Activated naive CD4-positive, alpha-beta T cell treated with anti-CD3 and anti-CD28 coated beads, Interleukin-2, amount 50 U/mL, for 72 hours (primary cell): ENCODE data around the gene LZTR1. TPM values are rescaled to one million over a fixed set of nuclear protein-coding genes. Genes with fewer than 3 reads are reported as not detected.
"Not testable (repeated sequence)": the region's sequence is repeated elsewhere in the genome, so short reads cannot be mapped to it uniquely, and the experiment has no call there.

Source experiments
- ATAC-seq, 2 donors: fragments of 150-1000 bp; cut with Tn5 transposase; 2 replicates each; pipeline ENCODE4 v1.10.0; 2021; ENCODE audit warnings: mild to moderate bottlenecking in 2 of 2, moderate library complexity in 2 of 2
- DNase-seq, 2 donors: peaks; one replicate each; pipeline ENCODE4 v3.0.0; 2021 to 2022; ENCODE audit warnings: low spot score in 2 of 2
- H3K27ac Mint-ChIP-seq, 2 donors: one replicate each; pipeline ENCODE4 v1.8.0; 2022; ENCODE audit warnings: mild to moderate bottlenecking in 2 of 2, mixed read lengths in 2 of 2
- H3K36me3 Mint-ChIP-seq, 2 donors: one replicate each; pipeline ENCODE4 v1.8.0; 2022; ENCODE audit warnings: mixed read lengths in 2 of 2
- H3K9me3 Mint-ChIP-seq, 2 donors: one replicate each; pipeline ENCODE4 v1.8.0; 2022; ENCODE audit warnings: mixed read lengths in 2 of 2
- total RNA-seq, 2 donors: library from RNA; stranded (reverse); gene quantifications; one replicate each; pipeline ENCODE4 v1.2.3, GENCODE V29; 2022

Gene LZTR1
- total RNA-seq, 2 donors from 2014 or later = 30.7 to 41.8 TPM

DNA sequence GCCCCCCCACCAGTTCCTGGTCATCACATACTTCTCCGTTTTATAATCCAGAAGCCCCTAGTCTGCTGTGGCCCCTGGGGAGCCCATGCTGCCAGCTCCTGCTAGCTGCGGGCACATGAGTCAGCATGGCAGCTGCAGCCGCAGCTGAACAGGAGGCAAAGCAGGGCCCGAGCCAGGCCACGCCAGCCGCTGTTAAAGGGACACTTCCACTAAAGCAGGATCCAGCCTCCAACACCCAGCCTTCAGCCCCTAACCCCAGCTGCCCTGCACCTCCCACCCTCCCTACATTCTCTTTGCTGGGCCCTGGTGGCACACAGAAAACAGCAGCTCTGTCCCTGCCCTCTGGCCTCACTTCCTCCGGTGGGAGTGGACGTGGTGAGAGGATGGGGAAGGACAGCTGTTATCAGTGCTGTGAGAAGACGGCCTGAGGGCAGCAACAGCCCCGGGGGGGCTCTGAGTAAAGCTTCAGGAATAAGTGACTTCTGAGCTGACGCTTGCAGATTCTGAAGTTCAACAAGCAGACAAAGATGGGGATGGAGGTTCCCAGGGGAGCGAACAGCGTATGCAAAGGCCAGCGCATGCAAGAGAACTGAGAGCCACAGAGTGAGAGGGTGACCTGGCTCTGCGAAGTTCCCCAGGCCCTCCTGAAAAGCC, 63.0 kb downstream of the LZTR1 start:
- Mint-ChIP-seq H3K9me3 (no peaks in the 10 kb centered on the region), H3K27ac (peak overlapping the region in 1 of 2 donors; percentile 11), H3K36me3 (no peaks in the 10 kb centered on the region)
- ATAC-seq = peak in 1 of 2 donors; percentile 36
- no peak for DNase-seq

GRCh38 chr22:21045585-21046294, 63.6 kb downstream of the LZTR1 start, which contains the start of gene LRRC74B:
Gene LRRC74B, plus strand, starts transcription at chr22:21045946. Its CDS starts 41 bp downstream, at chr22:21045987.
- Mint-ChIP-seq H3K27ac (peak within 1 kb of the TSS; percentile 11 to 95), H3K36me3 (no peaks in the 10 kb centered on the region), H3K9me3 (no peaks in the 10 kb centered on the region)
- DNase-seq (peak; percentile 61 to 79), ATAC-seq (peak; percentile 92 to 99)

DNA sequence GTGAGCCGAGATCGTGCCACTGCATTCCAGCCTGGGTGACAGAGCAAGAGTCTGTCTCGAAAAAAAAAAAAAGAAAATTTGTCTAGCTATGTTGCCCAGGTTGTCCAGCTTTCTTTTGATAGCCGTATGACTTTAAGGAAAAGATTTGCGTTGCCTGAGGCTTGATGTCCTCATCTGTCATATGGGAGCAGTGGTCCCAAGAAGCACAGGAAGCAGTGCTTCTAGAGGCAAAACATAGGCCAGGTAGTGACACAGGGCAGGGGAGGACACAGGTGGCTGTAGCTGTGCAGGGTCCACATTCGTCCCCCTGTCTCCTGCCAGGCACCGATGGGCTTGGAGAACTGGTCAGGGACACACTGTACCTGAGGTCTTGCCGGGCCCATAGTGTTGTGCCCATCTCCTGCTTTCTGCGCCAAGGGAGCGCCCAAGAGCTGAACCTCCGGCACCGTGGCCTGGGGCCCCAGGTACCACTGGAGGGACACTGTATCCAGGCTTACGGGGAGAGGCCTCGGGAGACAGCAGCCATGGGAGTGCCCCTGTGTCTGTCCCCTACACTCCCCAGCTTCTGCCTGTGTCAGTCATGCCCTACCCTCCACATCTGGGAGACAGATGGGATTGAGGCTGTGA, 65.1 kb downstream of the LZTR1 start:
- no peaks in the 10 kb centered on the region for H3K9me3 Mint-ChIP-seq
- DNase-seq (no peak), ATAC-seq (no peak)
- no peaks in the 10 kb centered on the region for H3K36me3 Mint-ChIP-seq
- no peak overlapping the region for H3K27ac Mint-ChIP-seq

DNA sequence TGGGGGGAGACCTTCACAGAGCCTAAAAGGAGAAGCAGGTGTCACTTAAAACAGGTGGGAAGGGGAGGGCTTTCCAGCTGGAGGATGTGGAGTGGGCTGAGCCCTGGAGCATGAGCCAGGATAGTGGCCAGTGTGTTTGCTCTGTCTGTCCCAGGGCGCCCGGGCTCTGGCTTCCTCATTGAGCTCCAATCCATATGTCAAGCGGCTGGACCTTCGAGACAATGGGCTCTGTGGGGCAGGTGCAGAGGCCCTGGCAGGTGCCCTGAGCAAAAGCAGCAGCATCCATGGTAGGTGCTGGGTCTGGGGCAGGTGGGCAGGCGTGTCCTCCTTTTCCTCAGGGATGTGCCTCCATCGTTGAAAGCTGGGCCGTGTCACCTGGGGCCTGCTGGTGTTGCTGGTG, 65.6 kb downstream of the LZTR1 start:
- no peak for DNase-seq
- Mint-ChIP-seq H3K27ac (no peak overlapping the region), H3K36me3 (no peaks in the 10 kb centered on the region), H3K9me3 (no peaks in the 10 kb centered on the region)
- no peak for ATAC-seq

DNA sequence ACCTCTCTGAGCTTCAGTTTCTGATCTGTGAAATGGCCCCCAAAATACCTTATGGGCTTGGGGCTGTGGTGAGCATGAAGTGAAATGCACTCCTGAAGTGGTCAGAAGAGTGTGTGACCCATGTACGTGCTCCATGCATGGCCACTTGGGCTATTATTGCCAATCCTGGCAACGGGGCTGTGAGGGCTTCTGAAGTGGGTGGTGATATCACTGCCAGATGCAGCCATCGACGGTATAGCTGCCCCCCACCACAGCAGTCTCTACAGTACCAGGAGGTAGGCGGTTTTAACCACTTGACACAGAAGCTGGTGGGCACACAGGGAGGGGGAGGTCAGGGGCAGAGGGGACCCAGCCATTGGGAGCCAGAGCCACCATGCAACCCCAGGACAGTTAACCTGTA, 66.4 kb downstream of the LZTR1 start:
- not testable (repeated sequence) for H3K9me3 Mint-ChIP-seq, H3K36me3 Mint-ChIP-seq, H3K27ac Mint-ChIP-seq, ATAC-seq, DNase-seq

Other genes starting within 250 kb of the LZTR1 start
- gene SERPIND1, start 208.2 kb upstream of the LZTR1 start, total RNA-seq = not detected
- 10 to 100 TPM; 68.3 to 97.6 TPM for gene PI4KA, start 123.5 kb upstream of the LZTR1 start, total RNA-seq
- 10 to 100 TPM; 25.2 to 25.6 TPM for gene SNAP29, start 123.3 kb upstream of the LZTR1 start, total RNA-seq
- gene CRKL, start 64.9 kb upstream of the LZTR1 start, total RNA-seq = 10 to 100 TPM; 70.0 to 84.9 TPM
- under 1 TPM; 0.11 to 0.12 TPM for gene AIFM3, start 15.0 kb upstream of the LZTR1 start, total RNA-seq
- gene THAP7, start 19.8 kb downstream of the LZTR1 start, total RNA-seq = 10 to 100 TPM; 21.9 to 23.9 TPM
- gene P2RX6, start 32.9 kb downstream of the LZTR1 start, total RNA-seq = under 1 TPM in 1 of 2 donors, not detected in 1; 0.34 TPM
- gene SLC7A4, start 50.3 kb downstream of the LZTR1 start, total RNA-seq = not detected
- not detected for gene LRRC74B, start 63.6 kb downstream of the LZTR1 start, total RNA-seq